HepG2 (cell line): ENCODE measurements around the gene MRS2. TPM values are rescaled to one million over a fixed set of nuclear protein-coding genes. Genes with fewer than 3 reads are reported as not detected.

ENCODE experiments used
- AKNA ChIP-seq: sonication (generic); formaldehyde crosslinking; IDR thresholded peaks from 2 replicates; pipeline ENCODE4 v1.4.0; 2020; ENCODE audit warnings: missing genetic modification reagents, borderline replicate concordance
- ATF3 ChIP-seq: sonication (generic); formaldehyde crosslinking; IDR thresholded peaks from 2 replicates; pipeline ENCODE4 v1.4.0; 2020; ENCODE audit warnings: missing genetic modification reagents
- HMGXB4 ChIP-seq, 2 experiments: sonication (generic) in 1 of 2; formaldehyde crosslinking in 1 of 2; IDR thresholded peaks; 2 replicates each; pipeline versions ENCODE4 v1.4.0 to v1.6.1; 2018 to 2020; ENCODE audit warnings: missing genetic modification reagents in 2 of 2, borderline replicate concordance in 1 of 2, low read depth in 1 of 2, mild to moderate bottlenecking in 1 of 2, missing biosample characterization in 1 of 2
- KDM4B ChIP-seq: sonication (generic); formaldehyde crosslinking; IDR thresholded peaks from 2 replicates; pipeline ENCODE4 v1.4.0; 2020; ENCODE audit warnings: missing genetic modification reagents
- KLF15 ChIP-seq: sonication (generic); formaldehyde crosslinking; IDR thresholded peaks from 2 replicates; pipeline ENCODE4 v1.8.1; 2023; ENCODE audit warnings: borderline replicate concordance, mild to moderate bottlenecking, inconsistent platforms, missing genetic modification reagents, mixed read lengths
- MYC ChIP-seq: sonication (generic); formaldehyde crosslinking; IDR thresholded peaks from 2 replicates; pipeline ENCODE4 v1.9.0; 2021; ENCODE audit warnings: missing genetic modification reagents, borderline replicate concordance
- SMARCC2 ChIP-seq: fragments of 450-650 bp; IDR thresholded peaks from 2 replicates; pipeline ENCODE4 v1.6.1; 2017; ENCODE audit warnings: antibody characterized with exemption, mild to moderate bottlenecking
- SPEN ChIP-seq: sonication (generic); formaldehyde crosslinking; IDR thresholded peaks from 2 replicates; pipeline ENCODE4 v1.5.1; 2020; ENCODE audit warnings: low read depth, mild to moderate bottlenecking, missing genetic modification reagents
- TOE1 ChIP-seq: sonication (generic); formaldehyde crosslinking; IDR thresholded peaks from 2 replicates; pipeline ENCODE4 v1.4.0; 2020; ENCODE audit warnings: mild to moderate bottlenecking, missing genetic modification reagents
- TP53 ChIP-seq: sonication (generic); formaldehyde crosslinking; conservative IDR thresholded peaks from 2 replicates; pipeline ENCODE4 v1.4.0; 2020; ENCODE audit warnings: missing genetic modification reagents
- ZFAT ChIP-seq: sonication (generic); formaldehyde crosslinking; conservative IDR thresholded peaks from 2 replicates; pipeline ENCODE4 v1.8.1; 2023; ENCODE audit warnings: missing genetic modification reagents, inconsistent platforms
- ZNF18 ChIP-seq: sonication (generic); formaldehyde crosslinking; IDR thresholded peaks from 2 replicates; pipeline ENCODE4 v1.8.0; 2022; ENCODE audit warnings: mild to moderate bottlenecking, missing genetic modification reagents; ENCODE audit not compliant: insufficient replicate concordance
- ZNF264 ChIP-seq: sonication (generic); formaldehyde crosslinking; IDR thresholded peaks from 2 replicates; pipeline ENCODE4 v1.4.0; 2020; ENCODE audit warnings: missing genetic modification reagents
- ZNF605 ChIP-seq: sonication (generic); formaldehyde crosslinking; IDR thresholded peaks from 2 replicates; pipeline ENCODE4 v1.8.0; 2022; ENCODE audit warnings: mild to moderate bottlenecking, missing genetic modification reagents
- ZNF691 ChIP-seq: sonication (generic); formaldehyde crosslinking; IDR thresholded peaks from 2 replicates; pipeline ENCODE4 v1.4.0; 2020; ENCODE audit warnings: missing genetic modification reagents, low read depth, mild to moderate bottlenecking, borderline replicate concordance
- ZNF75D ChIP-seq: sonication (generic); formaldehyde crosslinking; IDR thresholded peaks from 2 replicates; pipeline ENCODE4 v1.8.1; 2023; ENCODE audit warnings: missing genetic modification reagents, mild to moderate bottlenecking, borderline replicate concordance
- polyA plus RNA-seq, 8 experiments: library from polyadenylated mRNA; depleted of rRNA in 3 of 8; stranded (reverse) in 7 of 8; unstranded in 1 of 8; fragments of >200 nt; fragmentation: Illumina TruSeq in 4 of 8; extraction: Trizol in 4 of 8; gene quantifications; 2 replicates each; pipeline versions ENCODE4 v1.2.1 to v1.2.3, GENCODE V29; 2011 to 2016; ENCODE audit warnings: low read depth in 4 of 8, missing spikeins in 1 of 8, mixed read lengths in 1 of 8; ENCODE audit not compliant: insufficient read depth in 1 of 8
- total RNA-seq, 5 experiments: library from RNA; depleted of rRNA; stranded (reverse); fragments of >200 nt; fragmentation: Illumina TruSeq; extraction: Trizol; gene quantifications; 2 replicates each; pipeline ENCODE4 v1.2.3, GENCODE V29; 2016; ENCODE audit warnings: low read depth in 1 of 5

MRS2 gene
- total and polyA plus RNA-seq, 2 of the 13 experiments (the other 11 are each of a cell fraction or from before 2014, with no cell fraction given), result 31.1 to 83.8 TPM

- TF ChIP-seq AKNA (no peak), ZNF691 (CRISPR knock-in tag) (peak; percentile 93; the same call in 1 of the 2 replicates), ZNF75D (no peak), KLF15 (CRISPR knock-in tag) (no peak), SPEN (CRISPR knock-in tag) (0 out of 2 replicates have a peak, but pooled peaks have one; percentile 15), ZNF264 (CRISPR knock-in tag) (no peak), ATF3 (CRISPR knock-in tag) (no peak; the same call in none of the 2 replicates), KDM4B (CRISPR knock-in tag) (peak; percentile 89), ZNF18 (peak; percentile 82), ZFAT (CRISPR knock-in tag) (no peak), HMGXB4 (CRISPR knock-in tag; IDR thresholded peaks at IDR 0.05; ENCODE audit: borderline replicate concordance in 1 of 2, low read depth in 1 of 2) (peak; percentile 48 to 89; a peak in 3 of 4 replicates), TOE1 (CRISPR knock-in tag) (no peak; the same call in 1 of the 2 replicates), MYC (CRISPR knock-in tag) (peak; percentile 75; the same call in 1 of the 2 replicates), ZNF605 (CRISPR knock-in tag) (peak; percentile 94), TP53 (CRISPR knock-in tag) (no peak), SMARCC2 (no peak)
Observed at GRCh38 chr6:24357336-24358218, 45.2 kb upstream of the MRS2 start, which contains the start of gene DCDC2 (continued).
